Thyroid gland (tissue), 4 donors: ENCODE measurements around the gene P4HA1.

Experiments used
- CTCF ChIP-seq, 6 experiments: fragments of 200-600 bp in 3 of 6; fragments of 450-650 bp in 3 of 6; sonication (generic) in 3 of 6; IDR thresholded peaks; one replicate each; pipeline ENCODE4 v1.5.1; 2016 to 2019; ENCODE audit warnings: antibody characterized with exemption in 6 of 6, mild to moderate bottlenecking in 2 of 6, inconsistent platforms in 1 of 6, moderate library complexity in 1 of 6
- POLR2A ChIP-seq, 2 donors: fragments of 450-650 bp; IDR thresholded peaks; one replicate each; pipeline ENCODE4 v1.6.1; 2017; ENCODE audit warnings: antibody characterized with exemption in 2 of 2, mild to moderate bottlenecking in 2 of 2, moderate library complexity in 1 of 2

- TF ChIP-seq CTCF (IDR thresholded peaks at IDR 0.05) = no peak
- no peak for TF ChIP-seq POLR2A (IDR thresholded peaks at IDR 0.05)
Measured at GRCh38 chr10:73061743-73062142, 34.9 kb downstream of the P4HA1 start.
